ENCODE measurements around the gene CD300LD.
"Not testable (repeated sequence)": the region's sequence is repeated elsewhere in the genome, so short reads cannot be mapped to it uniquely, and the experiment has no call there.

CD300LD gene

GRCh38 chr17:74592087-74592990 lies at the start of gene CD300LD:
CD300LD (minus strand) TSS chr17:74592283; CDS start chr17:74592202, 81 bp downstream.
- DNase-seq (ENCODE audit: low spot score): no peak

DNA sequence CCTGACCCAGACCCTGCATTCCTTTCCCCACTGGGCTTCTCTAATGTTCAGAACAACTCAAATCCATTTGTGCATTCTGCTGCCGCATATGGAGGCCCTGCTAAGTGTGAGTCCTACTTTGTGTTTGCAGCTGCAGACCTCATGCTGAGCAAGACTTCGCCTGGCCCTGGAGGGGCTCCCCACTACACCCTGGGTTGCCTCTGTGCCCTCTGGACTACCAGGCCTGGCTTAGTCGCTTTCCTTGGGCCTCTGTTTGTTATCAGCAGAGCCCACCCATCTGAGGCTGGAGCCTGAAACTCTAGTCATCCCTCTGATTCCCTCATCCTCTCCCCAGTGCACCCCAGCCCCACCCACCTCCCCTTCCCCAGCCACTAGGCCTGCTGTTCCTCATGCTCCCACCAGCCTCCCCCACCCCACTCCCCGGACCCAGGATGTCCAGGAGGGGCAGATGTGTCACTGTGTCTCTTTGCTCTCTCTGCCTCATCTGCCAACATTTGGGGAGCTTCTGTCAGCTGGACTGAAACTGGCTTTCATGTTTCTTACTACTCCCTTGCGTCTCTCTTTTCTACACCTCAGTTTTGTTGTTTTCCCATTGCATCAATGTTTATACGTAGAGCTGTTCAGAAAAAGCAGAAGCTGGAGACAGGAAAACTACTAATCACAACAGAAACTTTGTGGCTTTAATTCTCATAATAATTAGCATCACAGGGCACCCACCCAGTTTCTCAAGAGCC lies 49.3 kb upstream of the CD300LD start:
- no peak for DNase-seq (ENCODE audit: low spot score)

DNA sequence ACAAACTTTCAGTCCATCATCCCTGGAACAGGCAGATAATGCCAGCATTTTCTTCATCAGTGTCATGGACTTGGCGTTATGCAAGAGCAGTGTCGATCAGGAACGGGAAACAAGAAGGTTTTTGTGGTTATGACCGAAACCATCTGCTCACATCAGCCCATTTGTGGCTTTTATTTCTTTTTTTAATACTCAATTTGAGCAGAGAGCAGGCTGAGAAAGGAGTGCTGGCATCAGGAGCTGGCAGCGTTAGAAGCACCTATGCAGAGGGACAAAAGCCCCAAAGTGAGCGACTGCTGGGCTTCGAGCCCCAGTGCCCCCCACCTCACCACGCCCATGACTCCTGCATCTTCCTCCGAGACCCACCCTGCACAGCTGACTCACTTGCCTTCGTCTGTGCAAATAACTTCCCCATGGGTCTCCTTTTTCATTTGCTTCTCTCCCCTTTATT lies 47.6 kb upstream of the CD300LD start:
- no peak for DNase-seq (ENCODE audit: low spot score)

DNA sequence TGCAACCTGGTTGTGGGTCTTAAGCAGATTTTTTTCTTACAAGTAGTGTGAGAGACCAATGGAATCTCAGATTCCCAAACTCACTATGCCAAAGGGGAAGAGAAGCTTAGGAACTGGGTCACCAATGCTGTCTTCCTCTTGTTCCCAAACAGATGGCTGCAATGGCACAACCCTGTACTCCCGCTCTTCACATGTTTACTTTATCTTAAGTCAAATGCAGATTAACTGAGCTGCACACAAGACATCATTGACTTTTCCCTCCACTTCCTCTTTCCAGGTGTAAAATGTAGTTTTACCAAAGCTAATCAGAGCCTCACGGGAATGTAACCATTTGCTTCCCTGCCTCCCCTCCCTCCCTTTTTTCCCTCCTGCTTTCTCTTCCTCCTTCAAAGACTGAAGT lies 45.8 kb upstream of the CD300LD start:
- DNase-seq (ENCODE audit: low spot score): no peak

DNA sequence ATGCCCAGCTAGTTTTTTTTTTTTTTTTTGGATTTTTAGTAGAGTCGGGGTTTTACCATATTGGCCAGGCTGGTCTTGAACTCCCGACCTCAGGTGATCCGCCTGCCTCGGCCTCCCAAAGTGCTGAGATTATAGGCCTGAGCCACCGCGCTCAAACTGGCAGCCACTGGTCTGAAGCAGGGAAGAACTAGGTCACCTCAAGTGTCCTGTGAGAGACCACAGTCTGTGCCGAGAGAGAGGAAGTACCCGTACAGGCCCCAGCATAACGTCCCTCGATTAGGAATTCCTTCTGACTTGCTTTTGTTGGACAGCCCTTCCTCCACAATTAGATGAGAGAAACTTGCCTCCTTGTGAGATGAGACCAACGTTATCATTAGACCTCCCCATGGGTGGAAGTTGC lies 45.2 kb upstream of the CD300LD start:
- DNase-seq (ENCODE audit: low spot score): no peak

DNA sequence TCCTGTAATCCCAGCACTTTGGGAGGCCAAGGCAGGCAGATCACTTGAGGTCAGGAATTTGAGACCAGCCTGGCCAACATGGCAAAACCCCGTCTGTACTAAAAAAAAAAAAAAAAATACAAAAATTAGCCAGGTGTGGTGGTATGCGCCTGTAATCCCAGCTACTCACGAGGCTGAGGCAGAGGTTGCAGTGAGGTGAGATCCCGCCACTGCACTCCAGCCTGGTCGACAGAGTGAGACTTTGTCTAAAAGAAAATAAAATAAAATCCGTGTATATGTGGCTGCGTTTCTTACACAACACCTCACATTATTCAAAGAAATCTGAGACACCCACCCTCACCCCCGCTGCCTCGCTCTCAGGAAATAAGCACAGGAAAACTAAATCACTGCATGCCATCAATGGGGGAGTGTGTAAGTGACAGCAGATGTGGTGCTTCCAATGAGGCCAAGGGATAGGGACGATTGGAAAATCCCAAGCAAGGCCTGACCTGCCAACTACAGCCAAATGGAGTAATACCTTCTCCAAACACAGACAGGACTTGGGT lies 44.5 kb upstream of the CD300LD start:
- DNase-seq (ENCODE audit: low spot score): not testable (repeated sequence)

GRCh38 chr17:74635418-74635817 lies 43.3 kb upstream of the CD300LD start:
- DNase-seq (ENCODE audit: low spot score): no peak

- DNase-seq (ENCODE audit: low spot score): no peak
These were observed 41.2 kb upstream of the CD300LD start for GRCh38 chr17:74633326-74633725.

DNA sequence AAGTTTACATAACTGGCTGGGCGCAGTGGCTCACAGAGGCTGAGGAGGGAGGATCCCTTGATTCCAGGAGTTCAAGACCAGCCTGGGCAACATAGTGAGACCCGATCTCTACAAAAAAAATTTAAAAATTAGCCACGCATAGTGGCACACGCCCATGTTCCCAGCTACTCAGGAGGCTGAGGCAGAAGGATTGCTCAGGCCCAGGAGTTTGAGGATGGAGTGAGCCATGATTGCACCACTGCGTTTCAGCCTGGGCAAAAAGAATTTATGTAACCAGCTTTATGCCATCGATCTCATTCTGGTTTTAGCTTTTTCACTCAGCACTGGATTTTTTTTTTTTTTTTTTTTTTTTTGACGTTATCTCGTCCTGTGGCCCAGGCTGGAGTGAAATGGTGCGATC lies 40.5 kb upstream of the CD300LD start:
- no peak for DNase-seq (ENCODE audit: low spot score)

DNA sequence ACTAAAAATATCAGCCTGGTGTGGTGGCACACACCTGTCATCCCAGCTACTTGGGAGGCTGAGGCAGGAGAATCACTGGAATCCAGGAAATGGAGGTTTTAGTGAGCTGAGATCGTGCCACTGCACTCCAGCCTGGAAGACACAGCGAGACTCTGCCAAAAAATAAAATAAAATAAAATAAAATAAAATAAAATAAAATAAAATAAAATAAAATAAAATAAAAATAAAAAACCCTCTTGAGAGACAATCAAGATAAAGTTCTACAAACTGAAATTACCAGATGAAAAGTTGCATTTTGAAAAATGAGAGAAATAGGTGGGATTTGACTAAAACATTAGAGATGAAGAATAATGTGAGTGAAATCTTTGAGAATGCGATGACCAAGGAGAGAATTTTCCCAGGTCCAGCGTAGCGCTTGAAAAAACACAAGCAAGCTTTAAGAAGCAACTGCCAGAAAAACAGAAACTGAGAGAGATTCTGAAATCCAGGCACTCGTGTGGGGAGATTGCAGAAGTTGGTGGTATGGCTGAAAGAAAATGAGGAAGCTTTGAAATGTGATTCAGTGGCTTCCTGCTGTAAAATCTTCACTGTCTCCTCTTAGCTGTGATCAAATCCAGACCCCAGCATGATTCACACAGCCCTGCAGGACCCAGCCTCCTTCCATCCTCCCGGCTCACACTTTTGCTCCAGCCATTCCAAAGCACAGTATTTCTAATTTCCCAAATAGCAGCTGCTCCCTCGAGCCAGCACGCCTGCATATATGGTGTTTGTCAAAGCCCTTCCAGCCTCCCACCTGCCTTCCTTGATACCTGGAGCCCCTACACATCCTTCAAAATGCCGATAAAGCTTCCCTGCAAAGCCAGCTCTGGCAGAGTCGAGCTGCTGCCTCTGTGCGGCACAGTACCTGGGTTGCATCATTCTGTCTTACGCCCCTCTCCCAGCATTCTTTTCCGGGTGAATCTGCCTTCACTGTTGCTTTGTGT lies 39.7 kb upstream of the CD300LD start:
- DNase-seq (ENCODE audit: low spot score): peak; percentile 14

DNA sequence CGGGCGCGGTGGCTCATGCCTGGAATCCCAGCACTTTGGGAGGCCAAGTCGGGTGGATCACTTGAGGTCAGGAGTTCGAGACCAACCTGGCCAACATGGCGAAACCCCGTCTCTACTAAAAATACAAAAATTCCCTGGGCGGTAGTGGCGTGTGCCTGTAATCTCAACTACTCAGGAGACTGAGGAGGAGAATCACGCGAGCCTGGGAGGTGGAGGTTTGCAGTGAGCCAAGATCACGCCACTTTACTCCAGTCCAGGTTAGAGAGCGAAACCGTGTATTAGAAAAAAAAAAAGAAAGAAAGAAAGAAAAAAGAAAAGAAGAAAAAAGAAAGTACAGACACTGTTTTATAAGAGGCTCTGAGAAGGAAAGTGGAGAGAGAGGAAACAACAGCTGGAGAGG lies 38.2 kb upstream of the CD300LD start:
- not testable (repeated sequence) for DNase-seq (ENCODE audit: low spot score)

GRCh38 chr17:74625661-74626060 lies 33.6 kb upstream of the CD300LD start:
- DNase-seq (ENCODE audit: low spot score): no peak

- no peak for DNase-seq (ENCODE audit: low spot score)
These were observed 32.0 kb upstream of the CD300LD start for GRCh38 chr17:74624131-74624530.

DNA sequence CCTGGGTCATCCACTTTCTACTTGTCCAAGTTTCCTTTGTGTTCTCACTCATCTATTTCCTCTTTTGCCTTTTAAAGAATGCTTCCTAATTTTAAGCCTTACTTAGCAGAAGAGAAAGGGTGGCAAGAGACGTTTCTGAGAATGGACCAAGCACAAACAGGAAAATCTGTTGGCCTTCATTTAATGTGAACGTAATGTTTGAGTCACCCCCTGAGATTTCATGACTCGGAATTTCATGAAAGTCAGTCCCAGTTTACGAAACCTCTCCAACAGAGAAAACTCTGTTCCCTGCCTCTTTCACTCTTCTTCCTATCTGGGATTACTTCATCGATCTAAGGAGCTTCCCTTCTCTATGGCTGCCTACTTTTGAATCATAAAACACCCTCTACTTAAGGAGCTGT lies 31.6 kb upstream of the CD300LD start, which contains the start of gene CD300E:
TSS of gene CD300E (minus strand) at position 46 of the 401 bp plus-strand sequence. CDS start 117 bp downstream, outside the sequence.
- DNase-seq (ENCODE audit: low spot score): no peak

GRCh38 chr17:74619077-74619673 lies 27.1 kb upstream of the CD300LD start:
- no peak for DNase-seq (ENCODE audit: low spot score)

DNA sequence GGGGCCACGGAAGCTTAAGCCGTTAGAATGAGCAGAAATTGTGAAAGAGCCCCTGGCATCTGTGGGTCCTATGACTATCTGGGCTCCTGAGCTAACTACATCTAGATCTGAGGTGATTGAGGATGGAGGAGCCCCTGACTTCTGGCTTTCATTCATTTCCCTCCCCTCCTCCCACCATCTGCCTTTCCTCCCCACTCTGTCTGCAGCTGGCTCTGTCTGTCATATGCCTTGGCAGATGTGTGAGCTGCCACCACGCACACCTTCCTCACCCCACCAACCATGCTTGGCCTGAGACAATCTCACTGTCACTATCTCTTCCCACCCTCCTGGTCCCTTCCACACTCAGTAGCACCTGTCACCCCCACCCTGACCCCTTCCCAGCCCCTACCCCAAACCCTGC lies 26.4 kb upstream of the CD300LD start:
- no peak for DNase-seq (ENCODE audit: low spot score)

- no peak for DNase-seq (ENCODE audit: low spot score)
These were observed 24.6 kb upstream of the CD300LD start for GRCh38 chr17:74616696-74617095.

DNA sequence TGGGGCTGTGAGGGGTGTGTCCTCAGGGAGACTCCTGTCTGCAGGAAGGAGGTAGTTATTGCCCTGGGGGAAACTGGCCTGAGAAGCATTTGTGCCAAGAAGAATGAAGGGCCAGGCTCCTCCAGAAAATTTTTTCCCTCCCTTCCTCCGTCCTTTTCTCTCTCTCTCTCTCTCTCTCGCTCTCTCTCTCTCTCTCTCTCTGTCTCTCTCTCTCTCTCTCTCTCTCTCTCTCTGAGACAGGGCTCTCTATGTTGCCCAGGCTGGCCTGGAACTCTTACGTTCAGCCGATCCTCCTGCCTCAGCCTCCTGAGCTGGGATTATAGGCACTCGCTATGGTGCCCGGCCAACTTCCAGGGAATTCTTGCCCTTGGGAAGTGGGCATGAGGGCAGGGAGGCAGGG lies 20.0 kb upstream of the CD300LD start:
- DNase-seq (ENCODE audit: low spot score): no peak

- no peak for DNase-seq (ENCODE audit: low spot score)
These were observed 18.0 kb upstream of the CD300LD start for GRCh38 chr17:74610108-74610507.

- DNase-seq (ENCODE audit: low spot score): no peak
These were observed 16.4 kb upstream of the CD300LD start for GRCh38 chr17:74608511-74608910.

GRCh38 chr17:74607221-74607620 lies 15.1 kb upstream of the CD300LD start:
- DNase-seq (ENCODE audit: low spot score): no peak

Measured in germinal center (tissue), 1 donor.